ENCODE results near the gene PTPRN2.
"Not testable (repeated sequence)": the region's sequence is repeated elsewhere in the genome, so short reads cannot be mapped to it uniquely, and the experiment has no call there.

The PTPRN2 gene

DNA sequence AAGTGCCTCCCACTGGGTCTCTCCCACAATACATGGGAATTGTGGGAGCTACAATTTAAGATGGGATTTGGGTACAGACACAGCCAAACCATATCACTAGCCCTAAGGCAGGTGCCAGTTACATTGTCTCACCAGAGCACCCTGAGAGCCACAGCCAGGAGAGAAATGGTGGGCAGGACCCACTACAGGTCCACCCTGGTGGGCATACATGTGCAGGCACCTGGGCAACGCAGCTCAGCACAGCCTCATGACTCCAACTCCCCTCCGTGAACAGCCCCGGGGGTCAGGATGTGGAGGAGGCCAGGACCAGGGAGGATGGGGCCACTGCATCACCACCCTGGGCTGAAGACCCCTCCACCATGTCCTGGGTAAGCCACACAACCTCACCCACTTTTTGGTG is 205.7 kb downstream of the PTPRN2 start:
- no peak for DNase-seq

DNA sequence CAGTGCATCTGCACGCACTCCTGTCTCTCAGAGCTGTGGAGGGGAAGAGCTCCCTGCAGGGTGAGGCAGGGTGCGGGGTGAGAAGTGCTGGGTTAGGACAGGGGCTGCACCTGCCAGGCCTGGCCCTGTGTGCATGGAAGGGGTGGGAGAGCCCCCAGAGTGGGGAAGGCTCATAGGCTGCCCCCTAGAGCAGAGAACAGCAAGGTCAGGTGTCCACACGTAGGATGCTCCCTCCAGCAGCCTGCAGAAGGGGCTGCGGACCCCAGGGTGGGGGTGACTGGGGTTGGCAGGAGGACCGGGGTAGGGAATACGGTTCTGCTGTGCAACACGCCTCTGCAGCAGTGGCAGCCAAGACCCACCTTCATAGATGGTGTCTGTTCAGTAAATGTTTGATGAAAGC is 208.6 kb downstream of the PTPRN2 start:
- DNase-seq = no peak

GRCh38 chr7:158377800-158378623 is 209.6 kb downstream of the PTPRN2 start:
- no peak for DNase-seq

- not testable (repeated sequence) for DNase-seq
Observed at GRCh38 chr7:158376839-158377186, 210.8 kb downstream of the PTPRN2 start.

DNA sequence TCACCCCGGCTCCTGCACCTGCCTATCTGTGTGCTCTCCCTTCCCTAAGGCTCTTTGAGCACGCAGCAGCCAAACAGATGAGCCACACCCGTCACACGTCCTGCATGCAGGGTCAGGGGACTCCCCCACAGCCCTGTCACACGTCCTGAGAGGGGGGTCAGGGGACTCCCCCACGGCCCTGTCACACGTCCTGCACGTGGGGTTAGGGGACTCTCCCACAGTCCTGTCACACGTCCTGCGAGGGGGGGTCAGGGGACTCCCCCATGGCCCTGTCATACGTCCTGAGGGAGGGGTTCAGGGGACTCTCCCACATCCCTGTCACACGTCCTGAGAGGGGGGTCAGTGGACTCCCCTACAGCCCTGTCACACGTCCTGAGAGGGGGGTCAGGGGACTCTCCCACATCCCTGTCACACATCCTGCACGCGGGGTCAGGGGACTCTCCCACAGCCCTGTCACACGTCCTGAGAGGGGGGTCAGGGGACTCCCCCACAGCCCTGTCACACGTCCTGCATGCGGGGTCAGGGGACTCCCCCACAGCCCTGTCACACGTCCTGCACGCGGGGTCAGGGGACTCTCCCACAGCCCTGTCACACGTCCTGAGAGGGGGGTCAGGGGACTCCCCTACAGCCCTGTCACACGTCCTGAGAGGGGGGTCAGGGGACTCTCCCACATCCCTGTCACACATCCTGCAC is 211.3 kb downstream of the PTPRN2 start:
- not testable (repeated sequence) for DNase-seq

DNA sequence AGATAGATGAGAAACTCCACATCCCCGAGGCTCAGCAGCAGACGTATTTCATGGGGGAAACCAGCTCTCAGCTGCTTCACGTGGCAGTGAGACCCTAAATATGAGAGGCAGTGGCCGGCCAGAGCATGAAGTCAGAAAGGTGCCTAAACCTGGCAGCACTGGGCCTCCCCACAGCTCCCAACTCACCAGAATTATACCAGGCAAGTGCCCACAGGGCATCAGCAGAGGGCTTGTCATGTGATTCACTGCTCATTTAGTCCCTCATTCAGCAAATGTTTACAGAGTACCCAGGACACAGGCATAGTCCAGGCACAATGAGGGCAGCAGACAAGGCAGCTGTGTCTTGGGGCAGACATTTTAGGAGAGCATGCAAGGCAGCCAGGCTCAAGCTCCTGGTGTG is 212.6 kb downstream of the PTPRN2 start:
- DNase-seq = no peak

DNA sequence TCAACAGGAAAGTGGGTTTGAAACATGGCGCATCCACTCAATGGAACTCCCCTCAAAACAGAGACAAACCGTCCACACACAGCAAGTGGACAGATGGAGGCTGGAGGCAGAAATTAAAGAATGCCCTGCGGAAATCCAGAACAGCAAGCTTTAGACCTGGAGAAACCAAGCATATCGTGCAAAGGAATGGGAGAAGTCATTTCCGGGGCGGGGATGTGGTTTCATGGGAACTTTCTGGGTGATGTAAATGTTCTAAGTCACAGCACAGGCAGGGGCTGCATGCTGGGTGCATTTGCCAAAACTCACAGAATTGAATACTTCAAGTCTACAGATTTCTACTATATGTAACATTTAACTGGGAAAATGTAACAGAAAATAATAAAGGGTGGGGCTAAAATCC is 213.0 kb downstream of the PTPRN2 start:
- DNase-seq = no peak

DNA sequence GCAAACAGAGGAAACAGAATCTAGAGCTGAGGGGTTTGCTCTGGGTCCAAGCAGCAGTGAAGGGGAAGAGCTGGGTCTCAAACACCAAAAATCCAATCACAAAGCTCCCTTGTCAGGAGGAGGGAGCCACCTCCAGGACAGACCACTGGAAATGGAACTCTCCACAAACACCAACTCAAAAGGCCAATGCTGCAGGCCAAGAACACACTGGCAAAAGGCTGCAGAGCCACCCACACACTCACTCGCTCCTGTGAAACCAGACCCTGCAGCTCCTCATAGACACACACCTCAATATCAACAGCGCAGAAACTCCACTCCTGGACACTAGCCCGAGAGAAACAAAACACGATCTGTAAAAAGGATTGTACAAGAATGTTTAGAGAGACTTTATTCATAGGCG is 213.5 kb downstream of the PTPRN2 start:
- no peak for DNase-seq

DNA sequence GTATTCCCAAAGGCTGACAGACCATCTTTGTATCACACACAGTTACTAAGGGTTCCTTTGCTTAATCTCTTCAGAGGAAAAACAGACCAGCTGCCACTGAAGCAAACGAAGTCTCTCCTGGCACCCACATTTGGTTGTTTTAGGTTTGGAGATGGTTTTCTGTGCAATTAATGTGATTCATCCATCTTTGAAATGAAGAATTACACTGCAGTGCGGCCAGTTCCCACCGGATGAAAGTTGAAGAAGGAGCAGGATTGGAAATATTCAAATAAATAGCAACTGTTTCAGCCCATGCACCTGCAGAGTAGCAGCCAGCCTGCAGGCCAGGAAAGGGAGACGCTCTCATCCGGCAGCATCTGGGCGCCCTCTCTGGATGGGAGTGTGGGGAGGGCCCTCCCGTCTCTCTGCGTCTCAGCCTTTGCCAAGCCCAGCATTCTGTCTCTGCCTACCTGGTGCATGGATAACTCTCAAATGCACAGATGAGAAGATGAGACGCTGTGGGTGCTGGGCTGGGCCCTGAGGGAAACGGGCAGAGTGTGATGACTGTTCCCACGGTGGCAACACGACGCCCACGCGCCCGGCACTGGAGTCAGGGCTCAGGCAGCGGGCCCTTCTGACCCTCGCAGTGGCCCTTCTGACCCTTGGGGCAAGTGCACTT is 214.0 kb downstream of the PTPRN2 start:
- DNase-seq = no peak

DNA sequence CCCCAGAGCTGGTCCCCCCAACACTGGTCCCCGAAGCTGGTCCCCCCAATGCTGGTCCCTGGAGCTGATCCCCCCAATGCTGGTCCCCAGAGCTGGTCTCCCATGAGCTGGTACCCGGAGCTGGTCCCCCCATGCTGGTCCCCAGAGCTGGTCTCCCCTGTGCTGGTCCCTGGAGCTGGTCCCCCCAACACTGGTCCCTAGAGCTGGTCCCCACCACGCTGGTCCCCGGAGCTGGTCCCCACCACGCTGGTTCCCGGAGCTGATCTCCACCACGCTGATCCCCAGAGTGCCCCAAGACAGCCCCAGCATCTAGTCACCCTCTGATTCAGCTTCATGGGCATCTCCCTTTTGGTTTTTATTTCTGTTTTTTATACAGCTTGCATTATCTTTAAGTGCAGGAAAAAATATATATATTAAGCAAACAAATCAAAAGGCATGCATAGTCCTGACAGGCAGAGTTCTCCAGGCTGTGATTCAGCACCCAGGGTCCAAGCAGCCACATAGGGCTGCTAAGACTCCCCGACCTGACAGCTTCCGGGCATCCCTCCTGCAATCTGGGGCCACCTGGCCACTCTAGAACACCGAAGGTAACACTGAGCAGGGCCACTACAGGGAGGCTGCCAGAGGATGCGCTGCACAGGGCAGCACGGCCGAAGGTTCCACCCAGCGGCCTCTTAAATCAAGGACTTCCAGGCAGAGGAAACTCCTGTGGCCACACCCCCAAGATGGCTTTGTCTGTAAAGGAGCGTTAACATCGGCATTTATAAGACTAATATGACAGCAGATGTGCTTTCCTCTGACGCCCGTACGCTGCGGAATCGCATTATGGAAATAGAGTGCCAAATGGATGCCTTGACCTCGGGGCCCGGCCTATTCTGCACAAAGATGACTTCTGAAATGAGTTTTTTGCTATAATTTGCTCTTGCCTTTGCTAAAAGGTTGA is 215.0 kb downstream of the PTPRN2 start:
- DNase-seq = no peak

GRCh38 chr7:158371856-158372255 is 215.8 kb downstream of the PTPRN2 start:
- no peak for DNase-seq

GRCh38 chr7:158369866-158370265 is 217.8 kb downstream of the PTPRN2 start:
- DNase-seq = no peak

DNA sequence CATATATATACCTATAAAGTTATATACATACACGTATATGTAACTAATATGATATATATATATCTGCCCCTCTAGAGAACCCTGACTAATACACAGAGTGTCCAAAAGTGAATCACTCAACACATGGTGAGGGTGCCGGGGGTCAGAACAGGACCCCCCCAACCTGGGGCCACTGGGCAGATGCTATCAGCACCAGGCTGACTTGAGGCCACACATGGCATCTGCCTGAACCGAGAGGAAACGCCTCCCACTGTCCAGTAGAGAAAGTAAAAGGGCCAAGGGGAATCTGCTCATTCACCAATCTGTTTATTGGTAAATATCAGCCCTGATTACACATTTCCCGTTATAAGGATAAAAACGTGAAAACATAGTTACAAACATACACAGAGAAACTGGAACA is 218.3 kb downstream of the PTPRN2 start:
- DNase-seq = no peak

DNA sequence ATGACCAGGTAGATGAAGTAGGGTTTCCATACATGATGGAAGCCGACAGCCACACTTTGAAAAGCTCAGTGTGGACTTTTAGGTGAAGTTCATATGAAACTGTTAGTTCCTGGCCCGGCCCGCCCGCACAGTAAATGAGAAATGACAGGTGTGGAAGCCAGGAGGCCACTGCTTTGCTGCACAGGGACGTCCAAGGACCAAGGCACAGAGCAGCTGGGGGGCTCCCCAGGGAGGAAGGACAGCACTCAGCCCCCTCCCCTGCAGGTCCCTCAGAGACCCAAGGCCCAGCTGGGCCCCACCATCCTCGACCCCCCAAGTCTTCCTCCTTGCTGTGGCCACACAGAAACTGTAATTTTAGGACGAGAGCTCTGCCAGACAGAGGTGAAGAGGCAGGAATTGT is 219.2 kb downstream of the PTPRN2 start:
- DNase-seq = no peak

DNA sequence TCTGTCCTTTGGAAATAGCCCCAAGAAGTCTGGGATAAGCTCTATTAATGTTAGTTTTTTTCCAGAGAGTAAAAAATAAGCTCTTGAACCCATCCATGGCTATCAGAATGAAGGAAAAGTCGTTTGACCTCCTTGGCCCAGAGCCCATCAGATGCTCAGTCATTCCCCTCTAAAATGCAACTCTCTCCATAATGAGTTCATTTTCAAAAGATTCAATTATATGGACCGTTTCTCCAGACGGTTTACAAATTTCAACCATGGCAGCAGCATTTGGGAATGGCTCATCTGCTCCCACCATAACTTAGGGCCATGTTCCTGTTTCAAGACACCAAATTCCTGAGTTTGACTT is 220.0 kb downstream of the PTPRN2 start:
- DNase-seq = no peak

DNA sequence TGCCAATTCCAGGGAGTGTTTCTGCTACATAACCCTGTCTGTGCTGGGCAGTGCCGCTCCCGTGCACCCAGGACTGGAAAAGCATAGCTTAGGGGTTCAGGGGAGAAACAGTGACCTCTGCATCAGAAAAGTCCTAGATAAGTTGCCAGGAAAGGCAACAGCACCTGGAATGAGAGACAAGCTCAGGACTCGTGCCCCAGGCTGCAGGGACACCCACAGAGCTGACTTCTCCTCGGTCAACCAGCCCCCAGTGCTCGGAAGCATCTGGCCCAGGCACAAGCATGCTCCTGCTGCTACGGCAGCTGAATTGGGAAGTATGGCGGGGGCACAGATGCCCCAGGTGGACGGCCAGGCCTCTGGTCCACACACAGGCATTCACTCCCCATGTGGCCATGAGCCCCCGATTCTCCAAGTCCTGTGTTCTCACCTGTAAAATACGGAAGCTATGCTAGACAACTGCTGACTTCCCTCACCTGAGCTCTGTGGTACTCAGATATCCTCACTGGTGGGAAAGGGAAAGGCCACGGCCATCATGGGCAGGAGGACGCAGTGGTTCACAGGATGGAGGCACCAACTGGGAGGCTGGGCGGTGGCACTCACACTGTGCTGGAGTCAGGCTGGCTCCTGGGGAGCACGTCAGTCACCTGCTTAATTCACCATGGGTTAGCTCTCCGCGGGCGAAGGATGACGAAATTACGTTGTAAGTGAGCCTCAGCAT is 220.5 kb downstream of the PTPRN2 start:
- no peak for DNase-seq

- no peak for DNase-seq
Observed at GRCh38 chr7:158366346-158366745, 221.3 kb downstream of the PTPRN2 start.

DNA sequence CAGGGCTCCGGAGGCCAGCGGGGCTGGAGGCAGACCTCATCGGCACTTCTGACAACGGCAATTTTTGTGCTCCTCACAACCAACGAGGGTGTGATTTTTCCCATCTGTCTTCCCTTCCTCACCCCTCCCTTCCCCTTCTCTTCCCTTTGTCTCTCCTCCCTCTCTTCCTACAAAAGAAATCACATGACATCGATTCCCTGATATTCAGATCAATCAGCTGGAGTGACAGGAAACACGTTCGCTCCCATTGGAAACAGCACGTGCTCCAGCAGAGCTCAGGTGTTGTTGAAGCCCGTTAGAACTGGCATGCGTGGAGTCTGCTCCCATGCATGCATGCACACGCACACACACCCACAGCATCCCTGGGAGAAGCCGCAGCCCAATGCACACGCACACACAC is 222.4 kb downstream of the PTPRN2 start:
- DNase-seq = no peak

- DNase-seq = no peak
Observed at GRCh38 chr7:158364451-158364850, 223.2 kb downstream of the PTPRN2 start.

- DNase-seq = no peak
Observed at GRCh38 chr7:158362912-158363905, 224.4 kb downstream of the PTPRN2 start.

GRCh38 chr7:158362001-158362400 is 225.6 kb downstream of the PTPRN2 start:
- no peak for DNase-seq

All from inflammatory macrophage (primary cell).